ENCODE data around the gene ZNF358.

The ZNF358 gene

DNA sequence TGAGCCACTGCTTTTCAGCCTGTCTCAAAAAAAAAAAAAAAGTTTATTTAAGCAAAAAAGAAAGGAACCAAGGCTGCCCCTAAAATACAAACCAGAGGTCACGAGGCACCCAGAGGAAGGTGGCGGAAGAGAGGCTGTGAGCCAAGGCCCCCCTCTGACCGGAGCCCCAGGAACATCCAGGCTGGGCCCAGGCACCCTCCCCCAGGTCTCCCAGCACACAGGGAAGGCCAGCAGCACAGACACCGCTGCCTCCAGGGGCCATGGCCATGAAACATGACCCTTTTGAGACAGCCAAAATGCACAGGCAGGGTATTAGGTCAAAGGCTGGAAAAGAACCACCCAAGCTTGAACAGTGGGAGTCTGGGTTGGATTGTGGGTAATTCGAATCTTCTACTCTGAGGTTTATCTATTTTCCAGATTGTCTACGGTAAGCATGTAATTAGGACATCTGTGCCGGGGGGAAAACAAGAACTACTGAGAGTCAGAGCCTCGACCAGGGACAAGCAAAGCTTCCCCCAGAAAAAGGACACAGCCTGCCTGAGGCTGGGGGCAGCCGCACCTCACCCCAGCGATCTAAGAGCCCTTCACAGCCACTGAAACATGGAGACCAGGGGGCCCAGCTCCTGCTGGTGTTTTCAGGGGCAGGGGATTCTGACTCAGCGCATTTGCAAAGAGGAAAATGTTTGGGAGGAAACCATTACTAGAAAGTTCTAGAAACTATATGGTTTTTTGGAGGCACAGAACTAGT lies 35.5 kb upstream of the ZNF358 start:
- DNase-seq (ENCODE audit: low read depth), result no peak
- no peak overlapping the region for H3K4me3 ChIP-seq (ENCODE audit: low read length)
- TF ChIP-seq, protein P1, sequence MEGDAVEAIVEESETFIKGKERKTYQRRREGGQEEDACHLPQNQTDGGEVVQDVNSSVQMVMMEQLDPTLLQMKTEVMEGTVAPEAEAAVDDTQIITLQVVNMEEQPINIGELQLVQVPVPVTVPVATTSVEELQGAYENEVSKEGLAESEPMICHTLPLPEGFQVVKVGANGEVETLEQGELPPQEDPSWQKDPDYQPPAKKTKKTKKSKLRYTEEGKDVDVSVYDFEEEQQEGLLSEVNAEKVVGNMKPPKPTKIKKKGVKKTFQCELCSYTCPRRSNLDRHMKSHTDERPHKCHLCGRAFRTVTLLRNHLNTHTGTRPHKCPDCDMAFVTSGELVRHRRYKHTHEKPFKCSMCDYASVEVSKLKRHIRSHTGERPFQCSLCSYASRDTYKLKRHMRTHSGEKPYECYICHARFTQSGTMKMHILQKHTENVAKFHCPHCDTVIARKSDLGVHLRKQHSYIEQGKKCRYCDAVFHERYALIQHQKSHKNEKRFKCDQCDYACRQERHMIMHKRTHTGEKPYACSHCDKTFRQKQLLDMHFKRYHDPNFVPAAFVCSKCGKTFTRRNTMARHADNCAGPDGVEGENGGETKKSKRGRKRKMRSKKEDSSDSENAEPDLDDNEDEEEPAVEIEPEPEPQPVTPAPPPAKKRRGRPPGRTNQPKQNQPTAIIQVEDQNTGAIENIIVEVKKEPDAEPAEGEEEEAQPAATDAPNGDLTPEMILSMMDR (conservative IDR thresholded peaks at IDR 0.05; ENCODE audit: low read length), result no peak

DNA sequence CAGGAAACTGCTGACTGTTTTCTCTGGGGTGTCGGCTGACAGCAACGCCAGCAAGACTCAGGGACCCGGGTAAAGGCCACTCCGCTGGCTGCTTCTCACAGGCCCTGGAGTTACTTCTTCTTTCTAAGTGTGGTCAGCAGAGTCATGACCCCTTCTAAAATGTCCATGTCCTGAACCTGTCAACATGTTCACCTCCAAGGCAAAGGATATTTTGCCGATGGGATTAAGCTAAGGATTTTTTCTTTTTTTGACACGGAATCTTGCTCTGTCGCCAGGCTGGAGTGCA lies 35.0 kb upstream of the ZNF358 start:
- TF ChIP-seq, protein P1 (conservative IDR thresholded peaks at IDR 0.05; ENCODE audit: low read length), result no peak
- DNase-seq (ENCODE audit: low read depth), result no peak
- H3K4me3 ChIP-seq (ENCODE audit: low read length), result no peak overlapping the region

DNA sequence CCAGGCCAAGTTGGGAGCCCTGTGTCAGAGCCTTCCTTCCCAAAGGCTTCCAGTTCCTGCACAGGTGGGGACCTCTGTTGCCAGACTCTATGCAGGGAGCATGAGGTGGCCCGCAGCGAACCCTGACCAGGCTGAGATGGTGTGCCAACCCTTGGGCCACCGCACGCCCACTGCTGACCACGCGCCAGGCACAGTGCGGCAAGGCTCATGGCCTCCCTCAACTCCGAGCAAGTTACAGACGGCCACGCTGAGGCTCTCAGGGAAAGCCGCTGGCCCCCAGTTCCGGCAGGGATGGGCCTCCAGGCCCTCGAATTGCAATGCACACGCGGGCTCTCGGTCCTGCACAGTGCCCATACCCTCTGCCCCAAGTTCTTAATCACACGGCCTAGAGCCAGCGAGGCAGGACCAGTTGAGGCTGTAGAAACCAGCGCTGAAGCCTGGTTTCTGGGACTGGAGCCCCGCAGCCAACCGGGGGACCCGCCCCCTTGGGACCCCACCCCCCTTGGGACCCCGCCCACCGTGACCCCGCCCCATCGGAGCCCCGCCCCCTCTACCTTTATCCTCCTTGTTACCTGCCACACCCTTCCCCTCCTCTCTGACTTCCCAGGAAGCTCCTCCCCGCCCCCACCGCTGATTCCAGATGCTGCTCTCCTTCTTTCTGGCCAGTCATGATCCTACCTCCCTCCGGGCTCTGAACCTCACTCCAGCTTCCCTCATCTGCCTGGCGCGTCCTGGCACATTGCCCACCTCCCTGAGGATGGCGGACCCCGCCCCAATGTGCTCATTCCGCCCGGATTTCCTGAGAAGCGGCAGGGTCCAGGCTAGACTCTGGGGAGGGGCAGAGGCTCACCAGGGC lies 33.1 kb upstream of the ZNF358 start:
- no peak overlapping the region for H3K4me3 ChIP-seq (ENCODE audit: low read length)
- no peak for DNase-seq (ENCODE audit: low read depth)

DNA sequence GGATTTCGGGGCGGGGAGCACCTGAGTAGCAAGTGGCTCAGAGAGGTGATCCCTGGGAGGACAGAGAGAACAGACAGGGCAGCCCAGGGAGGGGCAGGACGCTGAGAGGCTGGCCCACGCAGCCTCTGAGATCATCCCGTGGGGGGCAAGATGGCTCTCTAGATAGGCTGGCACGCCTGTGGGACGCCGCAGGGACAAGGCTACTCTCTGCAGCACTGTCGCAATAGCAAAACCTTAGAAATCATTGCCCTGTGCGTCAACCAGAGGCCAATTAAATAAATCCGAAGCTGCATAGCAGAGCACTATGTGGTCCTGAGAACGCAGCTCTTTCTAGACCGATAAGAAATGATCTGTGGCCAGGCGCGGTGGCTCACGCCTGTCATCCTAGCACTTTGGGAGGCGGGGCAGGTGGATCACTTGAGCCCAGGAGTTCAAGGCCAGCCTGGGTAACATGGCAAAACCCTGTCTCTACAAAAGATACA lies 32.1 kb upstream of the ZNF358 start:
- TF ChIP-seq, protein P1 (conservative IDR thresholded peaks at IDR 0.05; ENCODE audit: low read length), result no peak
- no peak overlapping the region for H3K4me3 ChIP-seq (ENCODE audit: low read length)
- DNase-seq (ENCODE audit: low read depth), result no peak

More for the DNA sequence above, 33.1 kb upstream of the ZNF358 start:
- TF ChIP-seq, protein P1 (conservative IDR thresholded peaks at IDR 0.05; ENCODE audit: low read length), result no peak

DNA sequence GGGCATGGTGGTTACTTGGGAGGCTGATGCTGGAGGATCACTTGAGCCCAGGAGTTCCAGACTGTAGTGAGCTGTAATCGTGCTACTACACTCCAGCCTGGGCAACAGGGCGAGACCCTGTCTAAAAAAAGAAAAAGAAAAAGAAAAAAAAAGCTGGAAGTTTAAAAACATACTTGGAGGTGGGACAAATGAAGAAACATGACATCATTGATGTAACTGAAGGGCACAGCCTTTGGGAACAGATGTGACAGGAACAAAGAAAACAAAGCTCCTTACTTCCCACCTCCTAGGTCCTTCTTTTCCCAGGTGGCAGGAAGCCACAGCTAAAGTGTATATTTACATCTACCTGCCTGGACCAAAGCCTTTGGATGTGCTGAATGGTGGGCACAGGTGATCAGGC lies 29.0 kb upstream of the ZNF358 start:
- no peak for DNase-seq (ENCODE audit: low read depth)
- TF ChIP-seq, protein P1 (conservative IDR thresholded peaks at IDR 0.05; ENCODE audit: low read length), result no peak
- no peak overlapping the region for H3K4me3 ChIP-seq (ENCODE audit: low read length)

DNA sequence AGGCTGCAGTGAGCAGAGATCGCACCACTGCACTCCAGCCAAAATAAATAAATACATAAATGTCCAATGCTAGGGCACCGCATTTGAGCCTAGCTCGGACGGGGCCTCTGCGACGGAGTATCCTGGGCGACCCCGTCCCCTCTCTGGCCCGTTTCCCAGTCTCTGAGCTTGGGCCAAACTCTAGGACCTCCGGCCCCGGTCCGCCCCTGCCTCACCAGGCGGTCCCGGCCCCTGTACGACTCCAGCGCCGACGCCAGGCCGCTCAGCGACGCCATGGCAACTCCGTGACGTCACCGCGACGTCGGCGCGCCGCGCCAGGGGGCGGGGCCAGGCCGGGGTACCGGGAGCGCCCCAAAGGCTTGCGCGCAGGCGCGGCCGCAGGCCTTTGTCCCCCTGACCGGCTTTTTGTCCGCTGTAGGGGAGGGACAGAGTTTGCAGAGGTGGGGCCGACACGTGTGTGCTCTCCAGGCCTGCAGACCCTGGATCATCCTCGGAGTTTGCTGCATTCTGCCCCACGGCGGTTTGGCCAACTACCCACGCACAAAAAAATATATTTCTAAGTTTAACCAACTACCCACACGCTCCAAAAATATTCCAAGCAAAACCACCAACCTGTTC lies 27.1 kb upstream of the ZNF358 start, which contains the start of gene PEX11G:
Gene PEX11G, minus strand, starts transcription at position 300 of the 618 bp plus-strand sequence. Its CDS starts 25 bp downstream, at position 275.
- peak within 1 kb of the TSS; percentile 77 for H3K4me3 ChIP-seq (ENCODE audit: low read length)
- TF ChIP-seq, protein P1 (conservative IDR thresholded peaks at IDR 0.05; ENCODE audit: low read length), result no peak
- DNase-seq (ENCODE audit: low read depth), result peak; percentile 74

Measured in AG10803 (cell line).